Natural killer cell treated with Interleukin-12 subunit alpha and Interleukin-12 subunit beta and Interleukin-15 and Interleukin-18, amount 100 ng/mL, for 72 hours (primary cell): Measurements from ENCODE around the gene HNRNPC. TPM values are rescaled to one million over a fixed set of nuclear protein-coding genes. Genes with fewer than 3 reads are reported as not detected.
"Not testable (repeated sequence)": the region's sequence is repeated elsewhere in the genome, so short reads cannot be mapped to it uniquely, and the experiment has no call there.

ENCODE experiments used
- ATAC-seq, 2 donors: fragments of 150-1000 bp; cut with Tn5 transposase in 1 of 2; sonication (Bioruptor Pico), chemical (Tn5 transposase) in 1 of 2; 2 replicates each; pipeline ENCODE4 v1.10.0; 2021
- DNase-seq: peaks from one replicate; pipeline ENCODE4 v3.0.0; 2022; ENCODE audit warnings: low spot score
- H3K27ac Mint-ChIP-seq, 2 donors: 1 replicate in 1 of 2; 2 replicates in 1 of 2; pipeline ENCODE4 v1.8.0; 2022; ENCODE audit warnings: mixed read lengths in 2 of 2, mild to moderate bottlenecking in 1 of 2, moderate library complexity in 1 of 2
- H3K27me3 Mint-ChIP-seq, 2 donors: 1 replicate in 1 of 2; 2 replicates in 1 of 2; pipeline ENCODE4 v1.8.0; 2022; ENCODE audit warnings: mixed read lengths in 2 of 2
- H3K36me3 Mint-ChIP-seq: one replicate; pipeline ENCODE4 v1.8.0; 2022; ENCODE audit warnings: mixed read lengths
- H3K4me1 Mint-ChIP-seq, 2 donors: 1 replicate in 1 of 2; 2 replicates in 1 of 2; pipeline ENCODE4 v1.8.0; 2022; ENCODE audit warnings: low read depth in 2 of 2, mixed read lengths in 2 of 2, mild to moderate bottlenecking in 1 of 2
- H3K4me3 Mint-ChIP-seq: one replicate; pipeline ENCODE4 v1.8.0; 2022; ENCODE audit warnings: mixed read lengths
- H3K9me3 Mint-ChIP-seq: 2 replicates; pipeline ENCODE4 v1.8.0; 2022; ENCODE audit warnings: mixed read lengths
- total RNA-seq, 2 donors: library from RNA; stranded (reverse); gene quantifications; one replicate each; pipeline ENCODE4 v1.2.3, GENCODE V29; 2022

HNRNPC gene
- total RNA-seq, 2 donors from 2014 or later: 834 to 917 TPM

DNA sequence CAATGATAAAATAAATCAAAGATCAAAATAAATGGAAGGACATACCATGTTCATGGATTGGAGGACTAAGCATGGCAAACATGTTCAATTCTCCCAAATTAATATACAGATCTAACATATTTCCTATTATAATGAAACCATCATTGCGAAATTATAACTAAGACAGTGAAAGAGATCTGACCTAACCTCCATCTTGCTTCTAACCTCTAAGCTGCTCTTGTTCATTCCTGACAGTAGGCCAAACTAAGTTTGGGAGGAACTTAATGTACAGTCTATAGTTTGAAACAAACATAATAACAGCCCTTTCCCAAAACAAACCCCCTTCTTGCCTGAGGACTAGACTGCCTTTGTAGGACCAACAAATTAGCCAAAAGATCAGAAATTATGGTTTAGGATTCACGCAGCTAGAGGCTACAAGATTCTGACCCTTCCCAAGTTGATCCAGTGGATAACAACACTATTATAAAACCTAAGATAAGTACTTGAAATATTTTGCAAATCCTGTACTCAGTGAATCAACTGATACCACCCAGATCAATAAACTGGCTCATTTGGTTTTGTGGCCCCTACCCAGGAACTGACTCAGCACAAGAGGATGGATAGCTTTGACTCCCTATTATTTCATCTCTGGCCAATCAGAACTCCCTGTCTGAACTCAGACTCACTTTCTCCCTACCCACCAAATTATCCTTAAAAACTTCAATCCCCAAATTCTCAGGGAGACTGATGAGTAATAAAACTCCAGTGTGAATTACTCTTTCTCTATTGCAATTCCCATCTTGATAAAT, 71.6 kb downstream of the HNRNPC start:
- no peak for DNase-seq
- H3K4me1 Mint-ChIP-seq: peaks cover 11 to 29% of the 10 kb centered on the region in 2 donors
- no peak overlapping the region for H3K27ac Mint-ChIP-seq
- H3K36me3 Mint-ChIP-seq: peaks cover 3% of the 10 kb centered on the region
- H3K4me3 Mint-ChIP-seq: no peak overlapping the region
- H3K9me3 Mint-ChIP-seq: no peaks in the 10 kb centered on the region
- H3K27me3 Mint-ChIP-seq: no peaks in the 10 kb centered on the region
- ATAC-seq: no peak

DNA sequence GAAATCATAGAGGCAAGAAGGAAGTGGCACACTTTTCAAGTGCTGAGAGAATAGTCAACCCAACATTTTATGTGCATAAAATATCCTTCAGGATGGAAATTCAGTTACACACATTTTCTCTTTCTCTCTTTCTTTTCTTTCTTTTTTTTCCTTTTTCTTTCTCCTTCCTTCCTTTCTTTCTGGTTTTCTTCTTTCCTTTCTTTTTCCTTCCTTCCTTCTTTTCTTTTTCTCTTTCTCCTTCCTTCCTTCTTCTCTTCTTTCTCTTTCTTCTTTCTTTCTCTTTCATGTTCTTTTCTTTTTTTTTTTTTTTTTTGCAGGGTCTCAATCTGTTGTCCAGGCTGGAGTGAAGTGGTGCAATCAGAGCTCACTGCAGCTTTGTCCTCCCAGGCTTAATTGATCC, 74.6 kb downstream of the HNRNPC start:
- Mint-ChIP-seq H3K27ac (peak overlapping the region in 1 of 2 donors; percentile 60), H3K4me1 (peaks cover 5 to 19% of the 10 kb centered on the region in 2 donors), H3K27me3 (no peaks in the 10 kb centered on the region), H3K4me3 (no peak overlapping the region), H3K36me3 (no peaks in the 10 kb centered on the region), H3K9me3 (no peaks in the 10 kb centered on the region)
- ATAC-seq (no peak), DNase-seq (no peak)

DNA sequence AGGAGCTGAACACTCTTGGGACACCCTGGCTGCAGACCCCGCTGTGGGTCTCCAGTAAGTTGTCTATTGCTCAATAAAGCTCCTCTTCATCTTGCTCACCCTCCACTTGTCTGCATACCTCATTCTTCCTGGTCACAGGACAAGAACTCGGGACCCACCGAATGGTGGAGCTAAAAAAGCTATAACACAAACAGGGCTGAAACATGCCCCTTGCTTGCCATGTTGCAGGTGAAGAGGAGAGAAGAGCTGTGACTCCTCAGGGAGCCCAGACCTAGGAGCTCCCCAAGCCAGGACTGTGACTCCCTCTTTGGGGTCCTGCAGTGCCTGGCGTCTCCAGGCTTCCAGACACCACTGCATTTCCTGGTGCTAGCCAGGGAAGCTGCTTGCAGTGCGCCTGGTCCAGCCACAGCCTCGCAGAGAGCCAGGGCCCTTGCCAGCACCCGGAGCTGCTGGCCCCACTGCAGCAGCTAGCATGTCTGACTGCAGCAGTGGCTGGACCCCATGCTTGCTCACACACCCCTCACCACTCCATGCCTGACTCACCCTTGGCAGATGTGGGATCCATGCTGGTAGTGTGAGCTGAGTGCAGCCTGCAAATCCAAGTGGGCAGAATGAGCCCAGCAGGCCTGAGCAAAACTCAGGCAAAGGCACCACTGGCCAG, 76.2 kb downstream of the HNRNPC start:
- peaks cover 4 to 16% of the 10 kb centered on the region in 2 donors for H3K4me1 Mint-ChIP-seq
- H3K27ac Mint-ChIP-seq: no peak overlapping the region
- ATAC-seq (no peak), DNase-seq (no peak)
- no peaks in the 10 kb centered on the region for H3K9me3 Mint-ChIP-seq
- H3K36me3 Mint-ChIP-seq: no peaks in the 10 kb centered on the region
- H3K27me3 Mint-ChIP-seq: no peaks in the 10 kb centered on the region
- H3K4me3 Mint-ChIP-seq: no peak overlapping the region

DNA sequence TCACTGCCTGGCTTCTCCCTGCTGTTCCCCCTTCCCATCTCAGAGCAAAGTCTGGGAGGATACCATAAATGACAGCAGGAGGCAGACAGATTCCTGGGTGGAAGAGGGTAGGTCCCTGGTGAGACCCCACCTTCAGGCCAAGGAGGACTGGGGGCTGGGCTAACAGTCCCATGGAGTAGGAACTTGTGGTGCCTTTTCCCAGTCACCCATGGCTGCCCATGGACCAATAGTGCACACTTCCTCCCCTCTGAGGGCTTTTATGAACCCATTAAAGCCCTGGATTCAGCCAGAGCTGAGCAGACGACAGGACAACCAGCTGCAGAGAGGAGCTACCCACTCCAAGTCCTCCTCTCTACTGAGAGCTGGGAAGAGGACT, 76.8 kb downstream of the HNRNPC start:
- Mint-ChIP-seq H3K9me3 (no peaks in the 10 kb centered on the region), H3K27me3 (no peaks in the 10 kb centered on the region), H3K4me1 (peaks cover 0 to 10% of the 10 kb centered on the region in 2 donors), H3K27ac (no peak overlapping the region), H3K4me3 (no peak overlapping the region), H3K36me3 (no peaks in the 10 kb centered on the region)
- ATAC-seq: peak in 1 of 2 donors; percentile 30
- DNase-seq: no peak

DNA sequence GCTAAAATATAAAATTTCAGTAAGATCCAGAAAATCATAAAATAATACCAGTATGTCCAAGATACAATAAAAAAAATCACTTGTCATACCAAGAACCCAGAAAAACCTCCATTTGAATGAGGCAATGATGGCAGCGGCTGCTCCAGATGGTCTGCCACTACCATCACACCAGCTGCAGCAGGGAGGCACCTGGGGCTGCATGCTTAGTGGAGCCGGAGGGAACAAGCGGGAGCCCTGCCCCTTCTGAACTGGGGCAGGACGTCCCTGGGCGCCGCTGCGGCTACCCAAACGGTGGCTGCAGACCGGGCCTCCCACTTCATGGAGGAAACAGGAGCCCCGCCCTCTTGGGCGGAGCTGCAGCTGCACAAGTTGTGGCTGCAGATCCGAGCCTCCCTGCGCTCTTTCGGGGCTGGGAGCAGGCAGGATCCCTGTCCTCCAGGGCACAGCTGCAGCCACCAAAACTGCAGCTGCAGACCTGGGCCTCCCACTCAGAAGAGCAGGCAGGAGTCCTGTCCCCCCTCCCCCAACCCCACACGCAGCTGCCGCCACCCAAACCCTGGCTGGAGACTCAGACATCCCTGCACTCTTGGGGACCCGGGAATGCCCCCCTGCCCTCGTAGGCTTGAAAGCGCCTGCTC, 77.3 kb downstream of the HNRNPC start:
- no peaks in the 10 kb centered on the region for H3K9me3 Mint-ChIP-seq
- DNase-seq: peak; percentile 72
- H3K27ac Mint-ChIP-seq: no peak overlapping the region
- no peaks in the 10 kb centered on the region for H3K27me3 Mint-ChIP-seq
- H3K4me1 Mint-ChIP-seq: peaks cover 0 to 9% of the 10 kb centered on the region in 2 donors
- ATAC-seq: peak; percentile 88 to 94
- H3K4me3 Mint-ChIP-seq: peak overlapping the region; percentile 27
- H3K36me3 Mint-ChIP-seq: no peaks in the 10 kb centered on the region

DNA sequence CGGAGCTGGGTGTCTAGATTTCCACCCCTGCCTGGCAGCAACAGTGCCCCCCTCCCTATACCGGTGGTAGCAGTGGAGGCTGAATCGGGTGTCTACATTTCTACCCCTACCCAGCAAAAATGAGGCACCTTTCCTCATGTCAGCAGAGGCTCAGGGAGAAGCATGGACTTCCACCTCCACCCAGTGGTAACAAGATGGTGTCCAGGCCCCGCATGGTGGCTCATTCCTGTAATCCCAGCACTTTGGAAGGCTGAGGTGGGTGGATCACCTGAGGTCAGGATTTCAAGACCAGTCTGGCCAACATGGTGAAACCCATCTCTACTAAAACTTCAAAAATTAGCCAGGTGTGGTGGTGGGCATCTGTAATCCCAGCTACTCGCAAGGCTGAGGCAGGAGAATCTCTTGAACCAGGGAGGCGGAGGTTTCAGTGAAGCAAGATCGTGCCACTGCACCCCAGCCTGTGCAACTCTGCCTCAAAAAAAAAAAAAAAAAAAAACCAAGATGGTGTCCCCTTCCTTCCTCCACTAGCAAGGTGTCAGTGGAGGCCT, 77.9 kb downstream of the HNRNPC start:
- peak in 1 of 2 donors; percentile 8 for ATAC-seq

DNA sequence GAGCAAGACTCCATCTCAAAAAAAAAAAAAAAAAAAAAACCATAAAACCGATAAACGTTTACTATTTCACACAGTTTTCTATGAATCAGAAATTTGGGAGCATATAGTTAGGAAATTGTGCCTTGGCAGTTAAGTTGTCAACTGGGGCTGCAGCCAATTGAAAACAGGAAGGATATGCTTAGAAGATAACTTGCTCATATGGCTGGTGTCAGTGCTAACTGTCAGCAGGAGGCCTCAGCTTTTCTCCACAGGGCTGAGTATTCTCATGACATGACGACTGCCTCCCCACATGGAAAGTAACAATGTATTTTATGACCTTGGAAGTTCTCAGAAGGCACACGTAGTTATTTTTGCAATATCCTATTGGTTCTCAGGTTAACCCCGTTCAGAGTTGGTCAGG, 83.8 kb downstream of the HNRNPC start:
- ATAC-seq: peak in 1 of 2 donors; percentile 24
- no peak for DNase-seq
- Mint-ChIP-seq H3K36me3 (peaks cover 6% of the 10 kb centered on the region), H3K4me3 (no peak overlapping the region), H3K27me3 (peaks cover 6 to 30% of the 10 kb centered on the region in 2 donors), H3K9me3 (peaks cover 3% of the 10 kb centered on the region), H3K27ac (no peak overlapping the region), H3K4me1 (no peaks in the 10 kb centered on the region)

More for the DNA sequence above, 77.9 kb downstream of the HNRNPC start:
- Mint-ChIP-seq H3K4me3 (peak overlapping the region; percentile 27), H3K27me3 (no peaks in the 10 kb centered on the region), H3K27ac (no peak overlapping the region), H3K9me3 (no peaks in the 10 kb centered on the region), H3K4me1 (peaks cover 0 to 8% of the 10 kb centered on the region in 2 donors), H3K36me3 (no peaks in the 10 kb centered on the region)
- no peak for DNase-seq

DNA sequence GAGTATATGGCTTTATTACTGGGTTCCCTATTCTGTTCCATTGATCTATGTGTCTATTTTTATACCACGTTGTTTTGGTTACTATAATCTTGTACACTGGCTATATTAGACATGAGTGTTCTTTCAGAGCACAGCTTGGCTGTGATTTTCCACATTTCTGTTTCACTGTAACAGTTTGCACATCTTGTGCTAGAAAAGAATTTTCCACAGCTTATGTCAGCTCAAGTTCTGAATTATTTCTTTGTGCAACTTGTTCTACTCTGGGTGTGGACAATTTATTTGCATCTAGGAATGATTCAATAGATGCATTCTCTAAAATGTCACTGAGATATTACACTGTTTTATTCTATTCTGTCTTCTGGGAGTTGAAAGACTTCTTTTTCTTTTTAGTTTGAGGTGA, 85.0 kb downstream of the HNRNPC start:
- no peak overlapping the region for H3K4me3 Mint-ChIP-seq
- H3K9me3 Mint-ChIP-seq: peaks cover 3% of the 10 kb centered on the region
- H3K36me3 Mint-ChIP-seq: peaks cover 6% of the 10 kb centered on the region

DNA sequence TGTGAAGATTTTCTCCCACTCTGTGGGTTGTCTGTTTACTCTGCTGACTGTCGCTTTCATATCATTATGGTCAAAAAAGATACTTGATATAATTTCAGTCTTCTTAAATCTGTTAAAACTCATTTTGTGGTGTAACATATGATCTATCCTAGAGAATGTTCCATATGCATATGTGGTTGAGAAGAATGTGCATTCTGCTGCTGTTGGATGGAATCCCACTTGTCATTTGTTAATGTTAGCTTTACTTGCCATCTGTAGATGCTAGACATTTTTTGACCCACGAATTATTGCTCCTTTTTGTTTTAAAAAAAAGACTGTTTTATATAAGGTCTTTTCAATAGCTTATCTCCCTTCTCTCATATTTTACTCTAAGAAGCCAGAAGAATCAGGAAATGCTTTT, 87.1 kb downstream of the HNRNPC start:
- DNase-seq (no peak), ATAC-seq (no peak)
- Mint-ChIP-seq H3K27ac (no peak overlapping the region), H3K4me1 (no peaks in the 10 kb centered on the region), H3K27me3 (peaks cover 14 to 42% of the 10 kb centered on the region in 2 donors), H3K36me3 (peaks cover 6% of the 10 kb centered on the region), H3K9me3 (peaks cover 3% of the 10 kb centered on the region), H3K4me3 (no peak overlapping the region)

More for the DNA sequence above, 85.0 kb downstream of the HNRNPC start:
- DNase-seq (no peak), ATAC-seq (no peak)
- H3K27me3 Mint-ChIP-seq: peaks cover 8 to 33% of the 10 kb centered on the region in 2 donors
- H3K27ac Mint-ChIP-seq: no peak overlapping the region
- no peaks in the 10 kb centered on the region for H3K4me1 Mint-ChIP-seq

DNA sequence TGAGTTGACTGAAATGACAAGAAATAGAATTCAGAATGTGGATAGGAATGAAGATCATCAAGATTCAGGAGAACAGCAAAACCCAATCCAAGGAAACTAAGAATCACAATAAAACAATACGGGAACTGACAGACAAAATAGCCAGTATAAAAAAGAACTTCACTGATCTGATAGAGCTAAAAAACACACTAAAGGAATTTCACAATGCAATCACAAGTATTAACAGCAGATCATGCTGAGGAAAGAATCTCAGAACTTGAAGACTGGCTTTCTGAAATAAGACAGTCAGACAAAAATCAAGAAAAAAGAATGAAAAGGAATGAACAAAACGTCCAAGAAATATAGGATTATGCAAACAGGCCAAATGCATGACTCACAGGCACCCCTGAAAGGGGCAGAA, 98.1 kb downstream of the HNRNPC start:
- Mint-ChIP-seq H3K9me3 (peaks cover 9% of the 10 kb centered on the region), H3K27me3 (peaks cover 39 to 57% of the 10 kb centered on the region in 2 donors), H3K36me3 (peaks cover 13% of the 10 kb centered on the region), H3K4me3 (no peak overlapping the region), H3K4me1 (peaks cover 0 to 4% of the 10 kb centered on the region in 2 donors), H3K27ac (no peak overlapping the region)
- ATAC-seq (no peak), DNase-seq (no peak)

DNA sequence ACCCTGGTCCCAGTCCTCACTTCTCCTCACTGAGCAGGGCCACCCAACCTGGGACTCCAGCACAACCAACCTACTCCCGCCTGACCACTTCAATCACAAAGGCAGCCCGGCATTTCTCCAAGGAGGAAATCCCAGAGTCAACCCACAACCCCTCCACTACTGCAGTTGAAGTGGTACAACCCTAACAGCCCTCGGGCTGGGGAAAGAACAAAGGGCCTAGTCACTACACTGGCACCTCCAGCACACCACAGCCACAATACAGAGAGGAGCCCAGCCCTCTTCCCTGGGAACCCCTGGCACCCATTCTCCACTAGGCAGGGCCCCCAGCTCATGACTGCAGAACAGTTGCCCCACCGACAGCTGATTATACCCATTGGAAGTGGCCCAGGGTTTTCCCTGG, 99.7 kb downstream of the HNRNPC start:
- Mint-ChIP-seq H3K4me1 (peaks cover 0 to 6% of the 10 kb centered on the region in 2 donors), H3K27me3 (peaks cover 39 to 55% of the 10 kb centered on the region in 2 donors), H3K4me3 (no peak overlapping the region), H3K27ac (no peak overlapping the region), H3K36me3 (peaks cover 13% of the 10 kb centered on the region), H3K9me3 (peaks cover 9% of the 10 kb centered on the region)
- DNase-seq (no peak), ATAC-seq (no peak)

DNA sequence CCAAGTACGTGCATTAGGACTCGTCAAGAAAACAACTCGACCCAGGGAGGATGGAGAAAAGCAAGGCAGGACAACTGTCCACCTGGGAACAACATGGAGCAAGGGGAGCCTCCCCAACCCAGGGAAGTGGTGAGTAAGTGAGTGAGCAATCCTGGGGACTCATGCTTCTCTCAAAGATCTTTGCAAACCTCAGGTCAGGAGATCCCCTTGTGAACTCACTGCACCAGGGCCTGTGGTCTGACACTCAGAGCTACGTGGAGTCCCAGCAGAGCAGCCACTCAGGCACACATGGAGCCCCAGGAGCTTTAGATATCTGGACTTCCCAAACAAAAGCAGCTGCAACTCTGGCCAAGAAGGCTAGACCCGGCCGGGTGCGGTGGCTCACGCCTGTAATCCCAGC, 101.2 kb downstream of the HNRNPC start:
- Mint-ChIP-seq H3K36me3 (peaks cover 11% of the 10 kb centered on the region), H3K27ac (no peak overlapping the region), H3K9me3 (peaks cover 7% of the 10 kb centered on the region), H3K4me3 (no peak overlapping the region), H3K4me1 (peaks cover 0 to 6% of the 10 kb centered on the region in 2 donors), H3K27me3 (peaks cover 37 to 52% of the 10 kb centered on the region in 2 donors)
- no peak for DNase-seq
- ATAC-seq: no peak

DNA sequence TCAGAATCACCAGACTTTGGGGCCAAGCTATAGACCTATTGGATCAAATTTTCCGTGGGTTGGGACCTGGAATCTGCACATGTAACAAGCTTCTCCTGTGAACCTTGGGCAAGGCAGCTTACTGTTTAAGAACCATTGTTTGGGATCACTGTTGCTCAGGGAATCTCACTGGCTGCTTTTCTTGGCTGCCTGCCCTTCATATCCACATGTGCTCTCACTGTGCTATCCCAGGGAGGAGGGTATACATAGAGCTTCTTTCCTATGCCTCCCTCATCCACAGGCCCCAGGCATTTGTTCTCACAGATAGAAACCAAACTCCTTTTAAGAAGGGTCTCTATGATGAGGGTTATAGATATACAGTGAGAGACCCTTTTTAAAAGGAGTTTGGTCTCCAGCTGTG, 103.6 kb downstream of the HNRNPC start:
- H3K9me3 Mint-ChIP-seq, DNase-seq, H3K27ac Mint-ChIP-seq, H3K4me3 Mint-ChIP-seq, ATAC-seq, H3K36me3 Mint-ChIP-seq, H3K4me1 Mint-ChIP-seq: not testable (repeated sequence)
- H3K27me3 Mint-ChIP-seq: peaks cover 29 to 54% of the 10 kb centered on the region in 2 donors
